Gastroesophageal sphincter (tissue), 4 donors: ENCODE results near the gene CFAP92. TPM values are rescaled to one million over a fixed set of nuclear protein-coding genes. Genes with fewer than 3 reads are reported as not detected.

ENCODE experiments used
- ATAC-seq: fragments of 150-250 bp; one replicate; pipeline ENCODE4 v1.9.1; 2016; ENCODE audit warnings: mild to moderate bottlenecking, moderate library complexity
- H3K27ac ChIP-seq, 4 donors: fragments of 200-600 bp; sonication (generic) in 3 of 4; 1 replicate in 3 of 4; 2 replicates in 1 of 4; pipeline ENCODE4 v1.5.1; 2016 to 2019
- H3K27me3 ChIP-seq: fragments of 200-600 bp; sonication (generic); one replicate; pipeline ENCODE4 v1.5.1; 2019
- H3K36me3 ChIP-seq, 2 donors: fragments of 200-600 bp; sonication (generic); one replicate each; pipeline ENCODE4 v1.5.1; 2019; ENCODE audit warnings: control low read depth in 1 of 2
- H3K4me1 ChIP-seq, 3 donors: fragments of 200-600 bp; sonication (generic); 1 replicate in 2 of 3; 2 replicates in 1 of 3; pipeline ENCODE4 v1.5.1; 2016 to 2019; ENCODE audit warnings: control low read depth in 2 of 3
- H3K4me3 ChIP-seq, 2 donors: fragments of 200-600 bp; sonication (generic); one replicate each; pipeline ENCODE4 v1.5.1; 2019; ENCODE audit warnings: mild to moderate bottlenecking in 1 of 2, moderate library complexity in 1 of 2
- H3K9me3 ChIP-seq, 3 donors: fragments of 200-600 bp; sonication (generic); one replicate each; pipeline ENCODE4 v1.5.1; 2017 to 2019; ENCODE audit warnings: control low read depth in 2 of 3
- CTCF ChIP-seq, 4 experiments: fragments of 200-600 bp in 2 of 4; fragments of 450-650 bp in 2 of 4; sonication (generic) in 1 of 4; IDR thresholded peaks; one replicate each; pipeline ENCODE4 v1.5.1; 2017 to 2019; ENCODE audit warnings: antibody characterized with exemption in 4 of 4, mild to moderate bottlenecking in 2 of 4, moderate library complexity in 2 of 4
- EP300 ChIP-seq: sonication (generic); formaldehyde crosslinking; IDR thresholded peaks from one replicate; pipeline ENCODE4 v1.6.1; 2017; ENCODE audit warnings: antibody characterized with exemption, mild to moderate bottlenecking
- POLR2A ChIP-seq, 2 donors: fragments of 450-650 bp; IDR thresholded peaks; one replicate each; pipeline ENCODE4 v1.6.1; 2017; ENCODE audit warnings: antibody characterized with exemption in 2 of 2, mild to moderate bottlenecking in 2 of 2, moderate library complexity in 1 of 2
- POLR2AphosphoS5 ChIP-seq: sonication (generic); formaldehyde crosslinking; IDR thresholded peaks from one replicate; pipeline ENCODE4 v1.6.1; 2017; ENCODE audit warnings: antibody characterized with exemption
- WGBS, 2 donors: methylation state at CpG; one replicate each; pipeline ENCODE4 v1.1.5; 2018; ENCODE audit warnings: low coverage in 1 of 2; 5-methylcytosine and 5-hydroxymethylcytosine counted together
- total RNA-seq, 4 donors: library from RNA; depleted of rRNA; stranded (reverse); fragments of >200 nt; gene quantifications; one replicate each; pipeline ENCODE4 v1.1.0, GENCODE V29; 2016

CFAP92 gene
- total RNA-seq, 4 donors from 2014 or later = 0.96 to 3.3 (median 2.3) TPM

- WGBS, 2 donors = 97 to 100% methylated on average over 3 of the region's 3 CpGs
- ATAC-seq = no peak
- Histone ChIP-seq H3K27me3 (no peaks in the 10 kb centered on the region), H3K4me1 (no peaks in the 10 kb centered on the region), H3K4me3 (no peak overlapping the region), H3K36me3 (no peaks in the 10 kb centered on the region), H3K27ac (no peak overlapping the region), H3K9me3 (no peaks in the 10 kb centered on the region)
- TF ChIP-seq POLR2AphosphoS5 (no peak), POLR2A (IDR thresholded peaks at IDR 0.05) (no peak), CTCF (IDR thresholded peaks at IDR 0.05) (no peak), EP300 (no peak)
Measured at GRCh38 chr3:128949158-128949557, 44.7 kb downstream of the CFAP92 start.

DNA sequence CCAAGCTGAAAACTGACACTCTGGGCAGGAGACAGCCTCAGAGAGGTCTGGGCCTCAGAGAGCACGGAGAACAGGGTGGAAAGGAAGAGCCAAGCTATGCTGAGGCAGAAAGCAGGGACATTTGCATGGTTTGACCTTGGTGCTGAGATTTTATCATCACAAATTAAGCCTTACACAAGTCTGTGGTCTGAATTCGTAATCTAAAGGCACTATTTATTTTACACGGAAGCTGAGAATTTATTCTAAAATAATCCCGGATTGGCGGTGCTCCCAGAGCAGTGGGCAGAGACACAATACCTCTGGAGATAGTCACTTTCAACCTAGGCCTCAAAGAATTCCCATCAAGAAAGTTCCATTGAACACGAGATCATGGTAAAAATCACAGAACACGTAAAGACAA is 47.5 kb downstream of the CFAP92 start:
- no peak for ATAC-seq
- Histone ChIP-seq H3K9me3 (no peaks in the 10 kb centered on the region), H3K4me3 (no peak overlapping the region), H3K36me3 (no peaks in the 10 kb centered on the region), H3K27ac (no peak overlapping the region), H3K4me1 (no peaks in the 10 kb centered on the region), H3K27me3 (no peaks in the 10 kb centered on the region)
- no peak for TF ChIP-seq POLR2AphosphoS5
- no peak for TF ChIP-seq POLR2A (IDR thresholded peaks at IDR 0.05)
- TF ChIP-seq CTCF (IDR thresholded peaks at IDR 0.05) = no peak
- TF ChIP-seq EP300 = no peak
- WGBS, 2 donors = 35 to 38% methylated on average over 6 to 7 of the region's 7 CpGs

DNA sequence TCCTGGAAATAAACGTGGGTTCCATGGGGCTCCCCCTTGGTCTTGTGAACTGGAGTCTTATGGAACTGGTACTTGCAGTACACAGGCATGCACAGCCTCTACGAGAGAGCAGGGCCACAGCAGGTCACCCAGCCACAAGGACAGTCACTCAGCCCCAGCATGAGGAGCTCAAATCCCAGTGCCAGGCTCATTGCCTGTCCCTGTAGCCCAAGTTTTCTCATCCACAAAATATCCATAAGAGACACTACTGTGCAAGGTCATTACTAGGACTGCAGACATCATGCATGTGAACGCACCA is 48.0 kb downstream of the CFAP92 start:
- Histone ChIP-seq H3K27me3 (no peaks in the 10 kb centered on the region), H3K9me3 (no peaks in the 10 kb centered on the region), H3K4me3 (no peak overlapping the region), H3K4me1 (no peaks in the 10 kb centered on the region), H3K27ac (no peak overlapping the region), H3K36me3 (no peaks in the 10 kb centered on the region)
- WGBS, 2 donors = 73% methylated on average over 1 of the region's 3 CpGs; no CpG with 5 or more reads in 1 of the 2 donors
- no peak for TF ChIP-seq POLR2AphosphoS5
- no peak for TF ChIP-seq POLR2A (IDR thresholded peaks at IDR 0.05)
- no peak for TF ChIP-seq CTCF (IDR thresholded peaks at IDR 0.05)
- no peak for TF ChIP-seq EP300
- ATAC-seq = no peak

GRCh38 chr3:128945041-128945877 is 48.6 kb downstream of the CFAP92 start:
- no peaks in the 10 kb centered on the region for H3K9me3 ChIP-seq
- no peaks in the 10 kb centered on the region for H3K36me3 ChIP-seq
- no peak for ATAC-seq
- TF ChIP-seq POLR2A (IDR thresholded peaks at IDR 0.05) (no peak), POLR2AphosphoS5 (no peak), EP300 (no peak), CTCF (IDR thresholded peaks at IDR 0.05) (no peak)
- H3K4me3 ChIP-seq = no peak overlapping the region
- H3K4me1 ChIP-seq = no peaks in the 10 kb centered on the region
- 90 to 100% methylated on average over 4 to 10 of the region's 21 CpGs for whole genome bisulfite sequencing, 2 donors
- H3K27ac ChIP-seq = no peak overlapping the region
- H3K27me3 ChIP-seq = no peaks in the 10 kb centered on the region
